OCI-LY1 (cell line): Measurements from ENCODE around the gene UTP3.

Experiments
- H2AFZ ChIP-seq: fragments of 200-600 bp; sonication (generic), shearing (Covaris generic); 2 replicates; pipeline ENCODE4 v1.6.0; 2014; ENCODE audit warnings: antibody characterized with exemption, mild to moderate bottlenecking, low read length
- H3F3A ChIP-seq: fragments of 200-600 bp; sonication (generic), shearing (Covaris generic); 2 replicates; pipeline ENCODE4 v1.6.0; 2014; ENCODE audit warnings: mild to moderate bottlenecking, antibody characterized with exemption, low read length, moderate library complexity; ENCODE audit not compliant: insufficient read depth
- H3K27ac ChIP-seq: fragments of 200-600 bp; sonication (generic); 2 replicates; pipeline ENCODE4 v1.5.1; 2014; ENCODE audit warnings: low read length, mixed run types, mild to moderate bottlenecking, low read depth; ENCODE audit not compliant: poor library complexity, severe bottlenecking
- H3K27me3 ChIP-seq: fragments of 200-600 bp; sonication (generic); 2 replicates; pipeline ENCODE4 v1.6.0; 2014; ENCODE audit warnings: antibody characterized with exemption, mild to moderate bottlenecking, low read length, moderate library complexity; ENCODE audit not compliant: insufficient read depth
- H3K36me3 ChIP-seq: fragments of 200-600 bp; sonication (generic); 2 replicates; pipeline ENCODE4 v1.6.1; 2014; ENCODE audit warnings: mild to moderate bottlenecking, antibody characterized with exemption, low read length, moderate library complexity, mixed read lengths; ENCODE audit not compliant: insufficient read depth
- H3K4me1 ChIP-seq: fragments of 200-600 bp; sonication (generic); 2 replicates; pipeline ENCODE4 v1.5.1; 2014; ENCODE audit warnings: mild to moderate bottlenecking, low read length, moderate library complexity; ENCODE audit not compliant: insufficient read depth, severe bottlenecking
- H3K4me2 ChIP-seq: fragments of 200-600 bp; sonication (generic), shearing (Covaris generic); 2 replicates; pipeline ENCODE4 v1.6.1; 2014; ENCODE audit warnings: low read length
- H3K4me3 ChIP-seq: fragments of 200-600 bp; sonication (generic); 2 replicates; pipeline ENCODE4 v1.5.1; 2014; ENCODE audit warnings: low read length, low read depth, mild to moderate bottlenecking, mixed read lengths; ENCODE audit not compliant: poor library complexity, severe bottlenecking
- H3K79me2 ChIP-seq: fragments of 200-600 bp; shearing (Covaris generic); 2 replicates; pipeline ENCODE4 v1.6.1; 2016; ENCODE audit warnings: mixed run types, low read length, mixed read lengths; ENCODE audit not compliant: insufficient read depth
- H3K9ac ChIP-seq: fragments of 200-600 bp; sonication (generic), shearing (Covaris generic); 2 replicates; pipeline ENCODE4 v1.6.1; 2014; ENCODE audit warnings: mild to moderate bottlenecking, low read length, mixed read lengths
- H3K9me2 ChIP-seq: fragments of 200-600 bp; sonication (generic), shearing (Covaris generic); 2 replicates; pipeline ENCODE4 v1.6.1; 2014; ENCODE audit warnings: low read depth, mild to moderate bottlenecking, low read length, mixed read lengths
- H3K9me3 ChIP-seq: fragments of 200-600 bp; shearing (Covaris generic); 2 replicates; pipeline ENCODE4 v1.6.1; 2014; ENCODE audit warnings: low read length, mixed read lengths
- H4K20me1 ChIP-seq: fragments of 200-600 bp; sonication (generic), shearing (Covaris generic); 2 replicates; pipeline ENCODE4 v1.6.0; 2016; ENCODE audit warnings: mild to moderate bottlenecking, low read length; ENCODE audit not compliant: insufficient read depth
- CTCF ChIP-seq: fragments of 200-600 bp; sonication (generic), shearing (Covaris generic); IDR thresholded peaks from 2 replicates; pipeline ENCODE4 v1.5.1; 2017; ENCODE audit warnings: mild to moderate bottlenecking, antibody characterized with exemption, low read length, moderate library complexity, mixed read lengths
- EZH2 ChIP-seq: fragments of 200-600 bp; sonication (generic), shearing (Covaris generic); IDR thresholded peaks from 2 replicates; pipeline ENCODE4 v1.8.0; 2017; ENCODE audit warnings: borderline replicate concordance, mixed run types, mild to moderate bottlenecking, antibody characterized with exemption, low read length, moderate library complexity, mixed read lengths

Gene UTP3

GRCh38 chr4:70704215-70704930 lies 16.0 kb downstream of the UTP3 start:
- Histone ChIP-seq H3K9me3 (no peaks in the 10 kb centered on the region), H3K27ac (peak overlapping the region; percentile 96), H3K4me2 (peak overlapping the region; percentile 89), H2AFZ (no peak overlapping the region), H3K79me2 (peaks cover 38% of the 10 kb centered on the region), H3K9ac (peak overlapping the region; percentile 76), H3K9me2 (no peaks in the 10 kb centered on the region), H4K20me1 (no peaks in the 10 kb centered on the region), H3K4me3 (peak overlapping the region; percentile 73), H3K36me3 (no peaks in the 10 kb centered on the region), H3K27me3 (no peaks in the 10 kb centered on the region), H3K4me1 (peaks cover 70% of the 10 kb centered on the region), H3F3A (no peaks in the 10 kb centered on the region)
- TF ChIP-seq EZH2 (no peak), CTCF (peak; percentile 60)

- peaks cover 43% of the 10 kb centered on the region for H3K79me2 ChIP-seq
These were observed 16.5 kb downstream of the UTP3 start for GRCh38 chr4:70704931-70705182.

GRCh38 chr4:70705183-70706043 lies 17.1 kb downstream of the UTP3 start:
- Histone ChIP-seq H3K4me3 (peak overlapping the region; percentile 73), H3K4me2 (peak overlapping the region; percentile 89), H3K9ac (peak overlapping the region; percentile 76), H3K79me2 (peaks cover 47% of the 10 kb centered on the region), H3K36me3 (no peaks in the 10 kb centered on the region), H4K20me1 (no peaks in the 10 kb centered on the region), H3F3A (no peaks in the 10 kb centered on the region), H2AFZ (no peak overlapping the region), H3K9me2 (no peaks in the 10 kb centered on the region), H3K27me3 (no peaks in the 10 kb centered on the region), H3K4me1 (peaks cover 75% of the 10 kb centered on the region), H3K9me3 (no peaks in the 10 kb centered on the region), H3K27ac (peak overlapping the region; percentile 96)
- TF ChIP-seq EZH2 (no peak), CTCF (no peak)

More at GRCh38 chr4:70704931-70705182, 16.5 kb downstream of the UTP3 start:
- Histone ChIP-seq H3F3A (no peaks in the 10 kb centered on the region), H3K9me3 (no peaks in the 10 kb centered on the region), H3K4me1 (peaks cover 75% of the 10 kb centered on the region), H3K4me2 (peak overlapping the region; percentile 89), H2AFZ (no peak overlapping the region), H3K27ac (peak overlapping the region; percentile 96), H4K20me1 (no peaks in the 10 kb centered on the region), H3K9me2 (no peaks in the 10 kb centered on the region), H3K36me3 (no peaks in the 10 kb centered on the region), H3K27me3 (no peaks in the 10 kb centered on the region), H3K9ac (peak overlapping the region; percentile 76), H3K4me3 (peak overlapping the region; percentile 73)
- TF ChIP-seq CTCF, result no peak
- TF ChIP-seq EZH2, result no peak
